ENCODE results near the gene CDH26.

DNA sequence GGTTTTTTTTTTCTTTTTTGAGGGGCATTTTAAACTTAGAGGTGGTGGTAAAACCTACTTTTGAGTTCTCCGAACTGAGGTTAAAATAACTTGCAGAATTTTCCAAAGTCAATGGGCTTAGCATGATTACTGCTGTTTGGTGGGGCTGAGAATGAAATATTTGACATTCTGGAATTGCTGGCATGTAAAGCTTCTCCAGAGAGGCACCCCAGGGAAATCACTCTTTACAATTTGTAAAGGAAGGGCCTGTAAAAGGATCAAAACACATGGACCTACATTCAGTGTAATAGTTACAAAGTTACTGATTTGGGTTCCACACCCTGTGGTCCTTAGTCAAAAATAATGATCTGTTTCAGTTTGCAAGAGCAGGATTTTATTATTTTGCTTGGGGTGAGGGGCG lies 12.5 kb upstream of the CDH26 start:
- TF ChIP-seq, protein P1, sequence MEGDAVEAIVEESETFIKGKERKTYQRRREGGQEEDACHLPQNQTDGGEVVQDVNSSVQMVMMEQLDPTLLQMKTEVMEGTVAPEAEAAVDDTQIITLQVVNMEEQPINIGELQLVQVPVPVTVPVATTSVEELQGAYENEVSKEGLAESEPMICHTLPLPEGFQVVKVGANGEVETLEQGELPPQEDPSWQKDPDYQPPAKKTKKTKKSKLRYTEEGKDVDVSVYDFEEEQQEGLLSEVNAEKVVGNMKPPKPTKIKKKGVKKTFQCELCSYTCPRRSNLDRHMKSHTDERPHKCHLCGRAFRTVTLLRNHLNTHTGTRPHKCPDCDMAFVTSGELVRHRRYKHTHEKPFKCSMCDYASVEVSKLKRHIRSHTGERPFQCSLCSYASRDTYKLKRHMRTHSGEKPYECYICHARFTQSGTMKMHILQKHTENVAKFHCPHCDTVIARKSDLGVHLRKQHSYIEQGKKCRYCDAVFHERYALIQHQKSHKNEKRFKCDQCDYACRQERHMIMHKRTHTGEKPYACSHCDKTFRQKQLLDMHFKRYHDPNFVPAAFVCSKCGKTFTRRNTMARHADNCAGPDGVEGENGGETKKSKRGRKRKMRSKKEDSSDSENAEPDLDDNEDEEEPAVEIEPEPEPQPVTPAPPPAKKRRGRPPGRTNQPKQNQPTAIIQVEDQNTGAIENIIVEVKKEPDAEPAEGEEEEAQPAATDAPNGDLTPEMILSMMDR (conservative IDR thresholded peaks at IDR 0.05; ENCODE audit: low read length) = no peak
- no peak for TF ChIP-seq EZH2phosphoT487 (IDR thresholded peaks at IDR 0.05; ENCODE audit: borderline replicate concordance, low read depth, low read length)

Data from OCI-LY7 (cell line).